NCI-H1694 treated with DMSO at 0.1 percent for 48 hours (cell line): Measurements from ENCODE around the gene IRF2BPL.

Source experiments
- DNase-seq: peaks from one replicate; lab custom pipeline; 2025; lab: John Stamatoyannopoulos, UW

Gene IRF2BPL

DNA sequence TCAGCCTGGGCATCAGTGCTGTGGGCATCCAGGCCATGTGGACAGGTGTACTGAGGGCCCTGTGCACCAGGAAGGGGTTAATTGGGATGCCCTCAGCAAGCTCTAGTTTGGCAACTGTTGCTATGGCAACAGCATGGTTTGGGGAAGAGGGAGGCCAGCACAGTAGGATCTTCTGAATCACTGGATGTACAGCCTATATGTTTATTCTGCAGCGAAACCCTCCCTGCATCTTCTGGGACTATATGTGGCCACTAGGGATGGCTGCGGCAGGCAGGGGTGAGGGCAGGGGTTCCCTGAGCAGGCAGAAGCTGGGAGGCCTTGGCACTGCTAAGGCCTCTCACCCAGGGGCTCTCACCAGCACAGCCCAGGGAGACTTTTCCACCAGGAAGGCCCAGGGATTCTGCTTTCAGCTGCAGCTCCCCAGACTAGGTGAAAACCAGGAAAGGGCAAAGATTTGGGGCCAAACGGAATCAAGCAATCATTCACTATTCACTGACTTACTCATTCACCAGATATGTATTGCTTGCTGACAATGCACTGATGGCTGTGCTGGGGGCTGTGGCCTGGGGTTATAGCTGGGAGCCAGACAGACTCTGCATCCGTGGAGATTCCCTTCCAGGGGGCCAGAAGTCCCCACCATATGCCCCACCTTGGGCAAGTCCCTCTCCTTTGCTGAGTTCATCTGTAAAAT, 42.8 kb downstream of the IRF2BPL start:
- no peak for DNase-seq

DNA sequence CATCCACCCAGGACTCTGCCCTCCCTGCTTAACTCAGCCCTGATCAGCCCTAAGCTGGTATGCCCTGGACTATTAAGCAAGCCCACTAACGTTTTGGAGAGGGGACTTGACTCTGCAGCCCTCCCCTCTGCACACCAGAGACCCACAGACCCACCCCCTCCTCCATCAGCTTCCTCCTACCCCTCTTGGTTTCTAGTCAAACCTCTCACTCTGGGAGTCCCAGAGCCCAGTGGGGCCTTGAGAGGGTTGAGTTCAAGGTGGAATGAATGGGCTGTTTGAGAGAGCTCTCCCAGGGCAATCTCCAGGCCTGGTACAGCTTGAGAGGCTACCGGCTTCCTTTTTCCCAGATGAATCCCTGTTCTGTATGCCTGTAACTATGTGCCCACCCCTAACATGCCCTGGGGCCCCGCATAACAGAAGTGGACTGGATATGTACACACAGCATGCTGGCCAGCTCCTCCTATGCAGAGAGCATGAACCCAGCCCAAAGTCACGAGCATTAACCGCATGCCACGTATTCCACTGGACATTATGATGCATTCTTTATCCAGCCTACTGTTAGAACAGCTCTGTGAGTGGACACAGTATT, 43.6 kb downstream of the IRF2BPL start:
- no peak for DNase-seq

DNA sequence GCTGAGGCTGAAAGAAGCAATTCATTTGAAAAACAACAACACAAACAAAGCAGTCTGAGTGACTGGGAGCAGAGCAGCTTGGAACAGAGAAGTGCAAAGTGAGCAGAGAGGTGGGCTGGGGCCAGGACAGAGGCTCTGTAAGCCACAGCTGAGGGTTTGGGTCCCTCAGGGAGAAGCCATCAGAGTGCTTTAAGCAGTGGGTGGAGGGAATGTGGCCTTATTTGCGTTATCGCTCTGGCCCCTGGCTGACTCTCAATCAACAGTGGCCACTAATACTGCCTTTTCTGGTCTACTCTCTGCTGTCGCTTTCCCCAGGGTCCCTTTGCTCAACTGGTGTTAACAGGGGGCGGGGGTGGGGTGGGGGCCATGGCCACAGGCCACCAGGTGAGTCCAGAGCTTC, 44.2 kb downstream of the IRF2BPL start:
- DNase-seq: no peak

DNA sequence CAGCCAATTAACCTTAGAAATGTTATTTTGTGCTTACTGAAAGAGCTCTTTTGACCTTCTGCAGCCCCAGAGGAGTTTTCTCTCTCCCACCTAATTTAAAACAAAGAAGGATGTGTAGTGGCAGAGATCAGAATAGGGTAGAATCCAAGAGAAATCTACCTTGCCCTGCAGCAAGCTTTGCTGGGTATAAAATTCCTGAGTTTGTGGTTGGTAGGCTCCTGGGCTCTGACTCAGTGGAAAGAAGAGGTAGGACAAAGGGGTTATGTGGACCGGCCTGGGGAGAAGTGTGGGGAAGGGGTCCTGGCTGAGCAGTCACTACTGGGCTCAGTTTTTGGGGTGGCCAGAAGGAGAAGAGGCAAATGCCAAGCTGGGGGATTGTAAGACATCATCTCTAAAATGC, 46.8 kb downstream of the IRF2BPL start:
- DNase-seq: no peak

DNA sequence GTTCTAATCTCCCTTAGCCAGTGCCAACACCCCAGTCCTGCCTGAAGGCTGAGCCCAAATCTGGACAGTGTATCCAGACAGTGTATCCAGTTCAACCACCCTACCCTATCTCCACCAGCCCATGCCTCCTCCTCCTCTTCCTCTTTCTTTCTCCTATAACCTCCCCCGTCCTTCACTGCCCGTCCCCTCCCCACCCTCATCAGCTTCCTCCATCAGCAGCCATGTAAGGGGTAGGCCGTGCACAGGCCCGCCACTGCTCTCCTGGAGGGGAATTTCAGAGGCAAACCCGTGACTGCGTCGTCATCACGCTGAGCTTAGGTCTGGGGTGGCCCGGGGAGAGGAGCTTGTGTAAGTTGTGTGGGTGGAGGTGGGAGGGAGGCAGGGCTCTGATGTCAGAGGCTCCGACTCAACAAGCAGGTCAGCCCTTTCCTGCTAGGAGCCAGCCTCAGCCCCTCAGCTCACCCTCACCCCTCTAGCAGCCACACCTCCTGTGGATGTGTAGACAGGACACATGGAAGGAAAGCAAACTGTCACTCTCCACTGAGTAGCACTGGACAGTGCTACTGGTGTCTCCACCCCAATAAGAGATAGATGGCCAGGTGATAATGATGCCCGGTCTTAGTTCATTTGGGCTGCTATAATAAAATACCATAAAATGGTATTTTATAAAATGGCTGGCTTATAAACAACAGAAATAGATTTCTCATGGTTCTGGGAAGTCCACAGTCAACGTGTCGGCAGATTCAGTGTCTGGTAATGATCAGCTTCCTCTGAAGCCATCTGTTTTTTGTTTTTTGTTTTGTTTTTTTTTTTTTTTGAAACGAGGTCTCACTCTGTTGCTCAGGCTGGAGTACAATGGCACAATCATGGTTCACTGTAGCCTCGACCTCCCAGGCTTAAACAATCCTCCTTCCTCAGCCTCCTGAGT, 50.5 kb downstream of the IRF2BPL start:
- peak; percentile 45 for DNase-seq

DNA sequence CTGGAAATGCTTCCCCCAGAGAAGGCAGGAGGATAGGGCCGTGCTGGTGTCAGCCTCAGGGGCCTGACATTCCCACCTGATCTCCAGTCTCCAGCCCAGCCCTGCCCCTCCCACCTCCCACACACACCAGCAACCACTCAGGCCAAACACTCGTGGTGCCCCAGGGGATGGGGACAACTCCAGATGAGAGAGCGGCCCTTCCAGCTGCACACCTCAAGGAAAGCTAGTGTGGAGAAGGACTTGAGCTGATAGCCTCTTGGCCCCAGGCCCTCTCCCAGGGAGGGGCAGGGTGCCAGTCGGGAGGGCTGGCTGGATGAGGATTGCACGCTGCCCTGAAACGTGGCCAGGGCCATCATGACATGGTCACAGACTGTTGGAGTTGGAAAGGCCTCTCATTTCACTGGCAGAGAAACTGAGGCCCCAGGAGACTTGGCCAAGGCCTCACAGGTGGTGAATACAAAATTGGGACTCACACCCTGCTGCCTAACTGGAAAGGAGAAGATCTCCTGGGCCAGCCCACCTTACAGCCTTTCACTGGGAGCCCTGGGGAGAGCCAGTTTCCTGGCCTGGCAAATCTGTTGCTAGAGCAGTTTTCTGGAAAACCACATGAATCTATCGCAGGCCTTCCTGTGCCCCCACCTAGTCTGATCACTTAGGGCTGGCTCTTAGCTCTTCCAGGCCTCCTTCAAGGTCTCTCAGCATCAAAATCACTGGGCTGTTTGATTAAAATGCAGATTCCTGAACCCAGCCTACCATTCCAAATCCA, 52.1 kb downstream of the IRF2BPL start:
- DNase-seq: no peak

DNA sequence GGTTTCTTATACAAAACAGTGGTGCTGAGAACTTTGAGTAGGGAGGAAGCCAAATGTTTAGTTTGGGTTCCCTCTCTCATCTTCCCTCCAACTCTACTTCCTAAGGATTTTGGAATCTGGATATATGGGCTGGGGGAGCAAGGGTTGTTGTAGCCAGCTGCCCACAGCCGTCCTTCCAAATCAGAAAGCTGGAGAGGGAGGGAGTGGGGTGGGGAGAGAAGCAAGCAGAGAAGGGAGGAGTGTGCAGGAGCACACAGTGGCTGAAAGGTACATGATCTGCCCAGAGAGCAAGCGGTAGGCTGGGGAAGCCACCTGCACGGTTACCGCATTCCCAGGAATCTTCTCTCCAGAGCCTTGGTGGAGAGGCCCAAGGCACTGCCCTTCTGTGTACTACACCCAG, 52.7 kb downstream of the IRF2BPL start:
- DNase-seq: no peak

DNA sequence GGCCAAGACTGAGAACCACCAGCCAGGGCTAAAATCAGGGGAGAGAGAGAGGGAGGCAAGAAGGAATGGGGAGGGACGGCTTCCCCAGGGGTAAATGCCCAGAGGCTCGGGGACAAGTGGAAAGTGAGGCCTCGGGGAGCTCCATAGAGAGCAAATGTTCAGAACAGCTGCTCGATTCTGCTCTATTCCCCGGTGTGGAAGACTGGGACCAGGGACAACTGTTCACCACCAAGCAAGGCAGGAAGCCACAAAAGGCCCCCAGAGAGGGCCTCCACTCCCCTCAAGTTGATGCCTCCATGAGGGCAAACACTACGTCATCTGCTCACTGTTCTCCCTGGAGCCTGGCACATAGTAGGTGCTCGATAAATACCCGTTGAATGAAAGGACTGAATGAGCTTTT, 53.5 kb downstream of the IRF2BPL start:
- no peak for DNase-seq
